HEK293T (cell line): Measurements from ENCODE around the gene B3GALT5.

Experiments
- FOXM1 ChIP-seq: fragments of 450-650 bp; IDR thresholded peaks from 2 replicates; pipeline ENCODE4 v1.6.1; 2017; ENCODE audit warnings: mild to moderate bottlenecking, borderline replicate concordance
- PKNOX1 ChIP-seq: fragments of 450-650 bp; IDR thresholded peaks from 2 replicates; pipeline ENCODE4 v1.6.1; 2016
- SUZ12 ChIP-seq: fragments of 450-650 bp; IDR thresholded peaks from 2 replicates; pipeline ENCODE4 v1.6.1; 2016; ENCODE audit warnings: mild to moderate bottlenecking
- ZNF384 ChIP-seq: fragments of 450-650 bp; IDR thresholded peaks from 2 replicates; pipeline ENCODE4 v1.6.1; 2016

- no peak for TF ChIP-seq FOXM1
- TF ChIP-seq ZNF384: no peak
- no peak for TF ChIP-seq PKNOX1
- no peak for TF ChIP-seq SUZ12
Measured at GRCh38 chr21:39656209-39656608, 43.5 kb downstream of the B3GALT5 start.
